ENCODE data around the gene ZCCHC7.

ZCCHC7 gene

DNA sequence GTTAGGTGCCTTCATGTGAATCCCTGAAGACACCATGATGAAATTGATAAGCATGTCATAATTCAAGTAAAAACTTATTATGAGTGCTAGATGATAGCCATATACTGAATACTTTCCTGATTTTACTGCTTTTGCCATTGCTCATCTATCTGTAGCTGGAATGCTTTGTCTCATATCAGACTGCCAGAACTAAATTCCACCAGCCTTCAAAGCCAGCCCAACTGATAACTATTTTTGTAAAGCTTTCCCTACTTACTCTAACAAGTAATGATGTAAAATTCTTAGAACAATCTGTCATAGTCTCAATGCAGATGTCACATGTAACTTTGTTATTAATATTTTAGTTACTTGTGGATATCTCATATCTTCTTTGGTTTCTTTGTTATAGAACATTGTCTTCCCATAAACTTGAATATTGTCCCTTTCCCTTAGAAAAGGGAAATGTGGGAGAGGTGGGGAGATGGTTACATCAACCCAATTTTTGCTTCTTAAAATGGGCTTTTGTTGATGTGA lies 128.3 kb downstream of the ZCCHC7 start:
- no peak for DNase-seq (ENCODE audit: low read depth in 1 of 2, low spot score in 1 of 2)

DNA sequence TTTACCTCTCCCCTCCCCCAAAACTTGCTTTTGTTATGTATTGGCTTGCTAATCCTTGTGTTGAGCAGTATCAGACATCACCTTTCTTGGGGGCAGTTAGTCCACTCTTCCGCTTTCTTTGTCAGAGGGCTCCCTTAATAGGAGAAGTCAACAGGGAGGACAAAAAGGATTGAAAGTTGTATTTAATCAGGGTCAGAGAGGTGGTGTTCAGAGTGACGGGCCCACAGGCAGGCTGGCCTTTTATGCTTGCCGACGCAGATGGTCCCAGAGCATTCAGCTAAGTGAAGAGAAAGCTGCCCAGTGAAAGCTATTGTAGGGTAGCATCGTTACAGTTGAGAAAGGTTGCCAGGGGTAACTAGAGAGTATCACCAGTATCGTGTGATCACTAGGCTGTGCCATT lies 131.1 kb downstream of the ZCCHC7 start:
- no peak for DNase-seq (ENCODE audit: low read depth in 1 of 2, low spot score in 1 of 2)

DNA sequence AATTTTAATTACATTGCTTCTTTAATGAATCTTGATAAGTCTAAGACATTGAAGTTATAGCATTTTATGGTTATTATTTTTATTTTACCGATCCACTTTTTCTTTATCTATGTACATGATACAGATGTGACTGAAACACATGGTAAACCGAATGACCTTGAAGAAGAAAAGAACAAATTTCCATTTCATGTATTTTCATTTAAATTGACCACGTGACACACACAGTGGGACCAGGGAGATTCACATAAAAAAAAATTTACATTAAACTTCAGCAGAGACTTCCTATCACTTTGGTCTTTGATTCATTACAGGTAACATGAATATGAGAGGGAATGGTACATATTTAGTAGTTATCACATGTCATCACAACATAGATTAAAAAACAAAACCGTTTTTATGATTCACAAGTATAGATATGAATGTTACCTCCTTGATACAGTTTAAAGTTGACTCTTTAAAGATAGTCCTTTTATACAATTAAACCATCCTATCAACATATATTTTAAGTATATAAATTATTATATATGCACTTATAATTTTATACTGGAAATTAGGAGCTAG lies 133.1 kb downstream of the ZCCHC7 start:
- no peak for DNase-seq (ENCODE audit: low read depth in 1 of 2, low spot score in 1 of 2)

GRCh38 chr9:37255187-37255586 lies 134.8 kb downstream of the ZCCHC7 start:
- DNase-seq (ENCODE audit: low read depth in 1 of 2, low spot score in 1 of 2), result no peak

DNA sequence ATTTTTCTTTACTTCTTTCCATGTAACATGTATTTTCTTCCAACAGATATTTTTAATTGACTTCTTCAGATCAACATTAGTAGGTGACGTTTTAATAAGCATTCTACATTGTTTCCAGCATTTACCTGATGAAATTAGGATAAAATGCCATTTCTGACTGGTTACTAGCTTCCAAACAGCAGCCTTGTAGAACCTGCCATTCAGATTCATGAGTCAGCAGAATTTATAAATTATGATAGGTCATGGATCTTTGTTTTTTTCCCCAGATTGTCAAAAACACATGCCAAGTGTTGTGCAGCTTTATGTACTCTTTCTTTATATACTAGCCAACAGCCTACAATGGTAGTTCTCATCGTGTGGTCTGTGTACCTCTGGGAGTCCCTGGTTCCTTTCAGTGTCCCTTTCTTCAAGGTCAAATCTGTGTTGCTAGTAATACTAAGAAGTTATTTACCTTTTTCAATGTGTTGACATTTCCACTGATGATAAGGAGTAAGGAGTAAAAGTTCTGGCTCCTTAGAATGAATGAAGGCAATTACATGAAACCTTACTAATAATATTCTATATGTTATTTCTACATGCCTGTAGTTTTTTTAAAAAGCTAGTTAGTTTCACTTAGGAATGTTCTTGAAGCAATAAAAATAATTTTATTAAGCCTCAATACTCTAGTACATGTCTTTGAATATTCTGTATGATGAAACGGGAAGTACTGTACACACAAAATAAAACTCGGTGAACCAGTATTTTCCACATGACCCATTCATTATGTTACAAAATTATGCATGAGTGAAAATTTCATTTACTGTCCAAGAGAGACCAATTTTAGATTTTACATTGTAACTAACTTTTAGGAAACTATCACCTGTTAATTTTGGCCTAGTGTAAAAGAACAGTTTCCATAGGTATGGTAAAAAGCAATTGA lies 135.8 kb downstream of the ZCCHC7 start:
- no peak for DNase-seq (ENCODE audit: low read depth in 1 of 2, low spot score in 1 of 2)

- no peak for DNase-seq (ENCODE audit: low read depth in 1 of 2, low spot score in 1 of 2)
Measured at GRCh38 chr9:37259951-37260350, 139.6 kb downstream of the ZCCHC7 start.

- DNase-seq (ENCODE audit: low read depth in 1 of 2, low spot score in 1 of 2), result no peak
Measured at GRCh38 chr9:37262410-37262809, 142.0 kb downstream of the ZCCHC7 start.

GRCh38 chr9:37264539-37264938 lies 144.2 kb downstream of the ZCCHC7 start:
- no peak for DNase-seq (ENCODE audit: low read depth in 1 of 2, low spot score in 1 of 2)

- no peak for DNase-seq (ENCODE audit: low read depth in 1 of 2, low spot score in 1 of 2)
Measured at GRCh38 chr9:37266630-37267029, 146.3 kb downstream of the ZCCHC7 start.

DNA sequence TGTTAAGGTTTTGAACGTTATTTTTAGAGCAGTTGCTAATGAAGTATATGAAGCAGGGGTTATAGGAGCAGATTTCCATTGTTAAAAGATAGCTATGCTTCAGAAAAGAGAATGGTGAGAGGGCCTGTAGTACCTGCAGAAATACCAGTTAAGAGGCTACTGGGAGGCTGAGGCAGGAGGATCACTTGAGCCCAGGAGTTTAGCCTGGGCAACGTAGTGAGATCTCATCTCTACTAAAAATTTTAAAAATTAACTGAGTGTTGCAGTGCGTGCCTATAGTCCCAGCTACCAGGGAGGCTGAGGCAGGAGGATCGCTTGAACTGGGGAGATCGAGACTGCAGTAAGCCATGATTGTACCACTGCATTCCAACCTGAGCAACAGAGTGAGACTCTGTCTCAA lies 148.8 kb downstream of the ZCCHC7 start:
- DNase-seq (ENCODE audit: low read depth in 1 of 2, low spot score in 1 of 2), result no peak

DNA sequence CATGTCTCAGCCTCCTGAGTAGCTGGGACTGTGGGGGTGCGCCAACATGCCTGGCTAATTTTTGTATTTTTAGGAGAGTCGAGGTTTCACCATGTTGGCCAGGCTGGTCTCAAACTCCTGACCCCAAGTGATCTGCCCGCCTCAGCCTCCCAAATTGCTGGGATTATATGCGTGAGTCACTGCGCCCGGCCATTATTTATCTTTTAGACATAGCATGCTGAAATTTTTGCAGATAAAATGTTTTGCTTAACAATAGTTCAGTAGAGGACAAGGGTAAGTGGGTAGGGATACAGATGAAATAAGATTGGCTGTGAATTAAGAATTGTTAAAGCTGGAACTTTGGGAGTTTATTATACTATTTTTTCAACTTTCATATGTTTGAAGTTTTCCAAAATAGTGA lies 151.3 kb downstream of the ZCCHC7 start:
- no peak for DNase-seq (ENCODE audit: low read depth in 1 of 2, low spot score in 1 of 2)

DNA sequence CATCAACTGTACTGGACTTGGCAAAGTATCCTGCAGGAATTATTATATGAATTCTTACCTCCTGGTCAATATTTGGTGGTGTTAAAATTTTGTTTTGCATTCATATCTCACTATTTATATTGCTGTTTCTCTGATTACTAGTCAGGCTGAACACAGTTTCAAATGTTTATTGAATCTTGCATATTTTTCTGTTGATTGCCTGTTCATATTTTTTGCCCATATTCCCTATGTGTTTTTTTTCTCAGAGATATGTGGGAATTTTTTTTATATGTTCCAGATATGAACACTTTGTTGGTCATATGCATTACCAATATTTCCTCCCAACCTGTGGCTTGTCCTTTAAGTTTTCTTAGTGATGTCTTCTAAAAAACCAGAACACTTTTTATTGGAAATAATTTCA lies 153.2 kb downstream of the ZCCHC7 start:
- no peak for DNase-seq (ENCODE audit: low read depth in 1 of 2, low spot score in 1 of 2)

- DNase-seq (ENCODE audit: low read depth in 1 of 2, low spot score in 1 of 2), result no peak
Measured at GRCh38 chr9:37281541-37281940, 161.2 kb downstream of the ZCCHC7 start.

DNA sequence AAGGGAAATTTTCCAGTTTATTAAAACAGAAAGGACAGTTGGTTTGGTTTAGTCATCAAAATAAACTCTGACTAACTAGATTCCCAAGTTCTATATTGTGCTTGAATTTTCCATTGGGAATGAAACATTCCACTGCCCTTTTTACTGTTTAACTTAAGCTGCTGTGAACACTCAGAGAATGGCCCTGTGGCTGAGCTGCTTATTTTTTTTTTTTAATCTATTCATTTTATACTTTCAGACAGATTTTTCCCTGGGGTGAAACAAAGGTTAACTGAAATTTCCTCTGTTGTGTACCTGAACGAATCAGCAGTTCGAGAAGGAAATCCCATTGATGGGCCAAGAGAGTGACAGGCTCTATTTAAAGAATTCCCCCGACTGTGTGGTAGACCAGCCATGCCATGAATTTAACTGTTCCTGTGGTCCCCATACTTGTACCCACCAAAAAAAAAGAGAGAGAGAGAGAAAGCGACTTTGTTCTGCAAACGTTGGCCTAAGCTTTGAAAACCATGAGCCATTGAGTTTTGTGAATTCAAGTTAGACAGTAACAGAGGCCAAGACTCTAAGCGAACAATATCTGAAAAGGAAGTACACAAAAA lies 163.5 kb downstream of the ZCCHC7 start:
- DNase-seq (ENCODE audit: low read depth in 1 of 2, low spot score in 1 of 2), result no peak

GRCh38 chr9:37284636-37285035 lies 164.3 kb downstream of the ZCCHC7 start:
- DNase-seq (ENCODE audit: low read depth in 1 of 2, low spot score in 1 of 2), result no peak

- no peak for DNase-seq (ENCODE audit: low read depth in 1 of 2, low spot score in 1 of 2)
Measured at GRCh38 chr9:37286530-37287175, 166.3 kb downstream of the ZCCHC7 start.

DNA sequence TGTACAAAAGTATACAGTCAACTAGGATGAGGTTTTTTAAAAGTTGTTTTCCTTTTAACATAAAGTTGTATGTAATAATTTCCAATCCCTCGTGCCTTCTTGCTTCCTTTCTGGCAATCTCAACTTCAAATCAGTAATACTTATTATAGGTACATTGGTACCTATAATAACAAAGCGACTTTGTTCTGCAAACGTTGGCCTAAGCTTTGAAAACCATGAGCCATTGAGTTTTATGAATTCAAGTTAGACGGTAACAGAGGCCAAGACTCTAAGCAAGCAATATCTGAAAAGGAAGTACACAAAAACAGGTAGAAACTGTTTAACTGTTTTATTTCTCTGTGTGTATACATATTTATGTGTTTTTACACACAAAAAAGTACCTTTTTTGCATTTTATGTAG lies 166.9 kb downstream of the ZCCHC7 start:
- no peak for DNase-seq (ENCODE audit: low read depth in 1 of 2, low spot score in 1 of 2)

DNA sequence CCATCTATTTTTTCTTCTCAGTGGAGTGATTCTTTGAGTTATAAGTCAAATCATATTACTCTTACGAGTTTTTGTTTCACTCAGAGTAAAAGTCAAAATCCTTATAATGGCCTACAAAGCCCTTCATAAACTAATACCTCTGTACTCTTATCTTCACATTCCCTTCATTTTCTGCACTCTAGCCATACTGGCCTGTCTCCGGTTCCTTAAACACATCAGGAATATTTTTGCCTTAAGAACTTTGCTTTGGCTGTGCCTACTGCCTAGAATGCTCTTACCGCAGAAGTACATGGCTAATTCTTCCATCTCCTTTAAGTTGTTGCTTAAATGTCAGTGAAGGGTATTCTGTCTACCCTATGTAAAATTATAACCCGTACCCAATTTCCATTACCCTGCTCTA lies 169.3 kb downstream of the ZCCHC7 start:
- no peak for DNase-seq (ENCODE audit: low read depth in 1 of 2, low spot score in 1 of 2)

GRCh38 chr9:37290366-37290939 lies 170.1 kb downstream of the ZCCHC7 start:
- DNase-seq (ENCODE audit: low read depth in 1 of 2, low spot score in 1 of 2), result no peak

- DNase-seq (ENCODE audit: low read depth in 1 of 2, low spot score in 1 of 2), result no peak
Measured at GRCh38 chr9:37290940-37291485, 170.6 kb downstream of the ZCCHC7 start.
